NOMO-1 treated with dmso at 0.1 percent for 144 hours (cell line): ENCODE results near the gene KCNQ1OT1.

Experiments
- DNase-seq: peaks from one replicate; lab custom pipeline; 2025; ENCODE audit not compliant: unreplicated experiment; lab: John Stamatoyannopoulos, UW

Gene KCNQ1OT1

DNA sequence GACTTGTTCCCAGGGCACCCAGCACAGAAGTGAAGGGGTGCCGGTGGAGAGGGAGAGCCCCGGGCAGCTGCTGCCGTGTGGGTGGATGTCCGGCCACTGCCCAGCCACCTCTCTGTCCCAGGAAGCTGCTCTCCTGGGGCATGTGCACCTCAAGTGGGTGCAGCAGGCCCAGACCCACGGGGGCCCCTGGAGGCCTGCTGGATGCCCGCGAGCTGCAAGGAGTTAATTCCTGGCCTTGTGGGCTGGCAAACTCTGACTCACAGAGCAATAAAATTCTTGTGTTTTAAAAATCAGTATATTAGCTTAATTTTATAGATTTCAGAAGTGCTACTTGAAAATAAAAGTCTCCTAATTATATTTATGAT, 37.4 kb upstream of the KCNQ1OT1 start:
- DNase-seq: no peak

DNA sequence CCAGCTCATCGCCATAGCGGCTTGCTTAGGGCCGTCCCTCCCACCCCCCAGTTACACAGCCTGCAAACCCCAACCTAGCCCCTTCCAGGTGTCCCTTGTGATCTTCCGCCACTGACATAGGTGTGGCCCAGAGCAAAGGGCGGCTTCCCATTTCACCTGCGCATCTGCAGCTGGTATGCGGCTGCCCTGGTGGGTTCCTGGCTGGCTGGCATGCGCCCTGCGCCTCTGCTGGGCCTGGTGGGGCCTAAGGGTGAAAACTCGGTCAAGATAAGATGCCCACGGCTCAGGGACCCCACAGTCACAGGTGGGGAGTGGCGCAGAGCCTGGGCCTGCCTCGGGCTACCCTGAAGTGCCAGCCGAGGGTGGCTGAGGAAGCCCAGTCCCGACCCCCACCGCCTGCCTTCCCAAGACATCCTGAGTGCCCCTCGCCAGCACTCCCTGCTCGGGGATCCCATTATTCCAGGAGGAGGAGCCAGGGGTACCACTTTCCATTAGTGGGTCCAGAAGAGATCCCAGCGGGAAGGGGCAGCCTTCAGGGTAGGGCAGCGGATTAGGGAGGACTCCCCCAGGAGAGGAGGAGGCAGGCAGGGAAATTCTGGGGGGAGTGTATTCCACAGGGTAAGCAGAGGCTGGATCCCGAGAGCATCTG, 36.9 kb upstream of the KCNQ1OT1 start:
- DNase-seq: no peak

DNA sequence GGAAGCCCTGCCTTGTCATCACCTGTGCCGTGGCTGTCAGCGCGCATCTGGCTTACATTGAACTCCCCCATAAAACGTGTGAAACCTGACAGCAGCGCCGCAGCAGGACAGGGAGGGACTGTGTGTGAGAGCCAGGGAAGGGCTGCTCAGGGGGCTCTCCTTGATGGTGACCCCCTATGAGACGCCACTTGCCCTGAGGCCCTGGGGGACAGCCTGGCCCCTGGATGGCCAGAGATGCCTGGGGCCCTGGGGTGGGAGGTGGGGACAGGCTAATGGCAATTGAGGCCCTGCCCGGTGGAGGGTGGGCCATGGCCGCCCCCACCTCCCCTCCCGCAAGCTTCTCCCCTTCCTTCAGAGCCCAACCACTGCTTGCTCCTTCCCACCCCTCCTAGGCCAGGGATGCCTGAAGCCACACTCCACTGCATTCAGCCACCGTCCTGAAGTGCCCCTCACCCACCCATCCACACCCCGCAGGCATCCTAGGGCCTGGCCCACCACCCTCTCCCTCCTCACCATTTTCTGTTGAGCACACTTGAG, 35.3 kb upstream of the KCNQ1OT1 start:
- DNase-seq: no peak

DNA sequence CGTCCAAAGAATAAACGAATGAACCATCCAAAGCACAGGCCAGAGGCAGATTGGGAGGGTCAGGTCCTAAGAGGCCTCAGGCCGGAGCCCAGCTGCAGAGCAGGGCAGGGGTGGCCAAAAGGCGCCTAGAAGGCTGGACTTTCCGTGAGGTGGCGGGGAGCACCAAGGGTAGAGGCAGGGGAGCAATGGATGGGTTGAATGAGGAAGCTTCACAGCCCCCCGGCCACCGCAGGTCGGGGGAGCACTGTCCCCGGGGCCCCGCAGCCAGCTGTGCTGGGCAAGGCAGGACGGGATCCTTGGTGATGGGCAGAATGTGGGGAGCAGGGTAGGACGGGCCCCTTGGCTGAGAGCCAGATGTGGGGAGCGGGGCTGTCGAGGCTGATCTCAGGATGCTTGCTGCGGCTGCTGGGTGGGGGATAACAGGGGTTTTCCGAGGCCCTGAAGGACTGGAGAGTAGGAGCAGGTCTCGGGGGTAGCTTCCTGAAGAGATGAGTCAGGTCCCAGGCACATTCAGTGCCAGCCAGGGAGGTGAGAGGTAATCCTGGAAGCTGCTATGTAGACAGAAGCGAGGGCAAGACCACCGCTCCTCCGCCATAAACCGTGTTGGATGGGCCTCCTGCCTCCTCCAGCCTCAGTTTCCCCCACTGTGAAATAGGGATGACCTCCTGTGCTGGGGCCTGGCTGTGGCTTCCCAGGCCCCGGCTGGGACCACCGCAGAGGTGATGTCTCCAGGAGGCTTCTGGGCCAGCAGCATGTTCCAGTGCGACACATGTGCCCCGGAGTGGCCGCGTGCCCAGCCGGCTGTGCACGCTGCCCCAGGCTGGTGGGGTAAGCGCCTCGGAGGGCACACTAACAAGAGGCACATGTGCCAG, 34.6 kb upstream of the KCNQ1OT1 start:
- no peak for DNase-seq

DNA sequence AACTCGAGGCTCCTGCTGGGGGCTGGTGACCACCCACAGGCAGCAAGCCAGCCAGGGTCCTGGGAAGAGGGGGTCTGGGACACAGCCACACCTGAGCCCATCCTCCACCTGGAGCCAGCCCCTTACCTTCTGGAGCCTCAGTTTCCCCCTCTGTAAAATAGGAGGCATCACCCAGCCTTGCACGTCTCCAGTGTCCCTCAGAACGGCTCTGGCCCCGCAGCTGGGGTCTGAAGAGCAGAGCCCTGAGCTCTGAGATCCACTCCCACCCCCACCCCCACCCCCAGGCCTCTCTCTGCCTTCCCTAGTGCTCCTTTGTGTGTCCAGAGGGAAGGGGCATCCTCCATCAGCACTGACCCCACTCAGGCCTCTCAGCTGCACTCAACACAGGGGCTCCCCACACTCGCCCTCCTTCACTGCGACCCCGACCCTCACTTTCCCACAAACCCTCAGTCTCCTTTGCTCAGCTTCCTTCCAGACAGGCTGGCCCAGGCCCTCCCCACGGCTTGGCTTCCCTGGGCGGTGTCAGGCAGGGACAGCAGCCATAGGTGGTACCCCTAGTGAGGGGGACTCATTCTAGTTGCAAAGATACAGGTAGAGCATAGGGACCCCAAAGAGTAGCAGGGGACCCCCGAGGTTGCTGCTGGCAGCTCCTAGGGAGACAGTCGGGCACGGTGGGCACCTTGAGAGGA, 33.3 kb upstream of the KCNQ1OT1 start:
- DNase-seq: no peak

DNA sequence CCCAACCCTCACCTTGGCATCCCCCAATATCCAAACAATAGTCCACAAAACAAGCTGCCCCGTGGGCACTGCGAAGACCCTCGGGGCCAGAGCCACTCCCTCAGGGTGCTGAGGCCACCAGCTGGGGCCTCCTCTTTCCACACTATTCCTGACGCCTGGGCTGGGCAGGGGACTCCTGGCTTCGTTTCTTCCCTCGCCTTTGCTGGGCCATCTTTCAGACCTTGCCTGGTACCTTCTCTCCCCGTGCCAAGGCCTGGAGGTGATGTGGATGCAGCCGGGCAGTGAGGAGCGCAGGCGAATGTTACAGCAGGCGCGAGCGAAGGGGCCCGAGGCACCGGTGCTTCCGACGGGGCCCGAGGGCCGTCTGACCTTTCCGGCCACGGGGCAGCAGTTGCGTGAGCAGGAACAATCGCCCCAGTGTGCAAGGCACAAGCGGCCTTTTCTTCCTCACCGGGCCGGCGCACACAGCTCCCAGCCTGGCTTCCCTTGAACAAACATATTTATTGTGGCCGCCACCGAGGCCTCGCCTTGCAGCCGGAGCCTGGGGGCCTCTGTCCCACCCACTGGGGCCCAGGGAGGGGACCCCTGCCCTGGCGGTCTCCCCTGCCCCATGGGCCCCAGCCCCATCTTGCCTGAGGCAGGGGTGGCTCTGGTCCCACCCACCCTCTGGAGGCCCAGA, 32.6 kb upstream of the KCNQ1OT1 start:
- no peak for DNase-seq

DNA sequence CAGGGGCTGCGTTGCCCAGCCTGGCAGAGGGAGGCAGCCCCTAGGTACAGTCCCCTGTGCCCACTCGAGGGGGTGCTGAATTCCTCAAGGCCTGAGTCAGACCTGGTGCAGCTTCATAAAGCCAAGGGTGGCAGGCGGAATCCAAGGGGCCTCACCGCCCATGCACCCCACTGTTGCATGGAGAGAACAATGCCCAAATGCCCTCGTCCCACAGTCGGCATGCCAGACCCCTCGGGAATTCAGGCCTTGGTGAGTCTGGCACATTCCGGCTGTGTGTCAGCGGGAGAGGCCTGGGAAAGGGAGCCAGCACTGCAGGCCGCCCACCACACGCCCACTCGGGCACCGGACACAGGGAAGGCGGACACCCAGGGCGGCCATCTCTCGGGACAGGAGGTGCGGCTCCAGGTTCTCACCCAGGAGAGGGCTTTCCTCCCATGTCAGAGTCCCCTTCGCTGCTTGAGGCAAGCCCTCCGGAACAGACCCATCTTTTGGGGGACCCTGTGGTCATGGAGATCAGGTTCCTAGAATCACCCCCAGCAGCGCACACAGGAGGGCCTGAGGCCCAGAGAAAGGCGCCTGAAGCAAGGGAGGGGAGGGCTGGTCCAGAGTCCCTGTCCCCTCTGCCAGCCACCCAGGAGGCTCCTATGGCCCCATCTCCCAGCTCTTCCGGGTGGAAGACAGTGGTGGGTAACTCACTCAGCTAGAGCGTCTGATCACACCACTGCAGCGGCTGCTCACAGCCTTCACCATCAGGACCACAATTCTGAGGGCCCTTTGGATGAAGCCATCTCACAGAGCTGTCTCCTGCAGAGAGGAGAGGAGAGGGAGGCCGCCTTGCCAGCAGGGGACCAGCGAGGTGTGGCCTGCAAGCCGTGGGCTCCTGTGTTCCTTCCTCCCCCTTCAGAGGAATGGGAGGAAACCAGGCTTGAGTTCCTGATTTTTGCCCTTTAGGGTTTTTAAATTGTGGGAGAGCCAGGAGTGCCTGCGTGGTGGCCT, 31.6 kb upstream of the KCNQ1OT1 start:
- no peak for DNase-seq

DNA sequence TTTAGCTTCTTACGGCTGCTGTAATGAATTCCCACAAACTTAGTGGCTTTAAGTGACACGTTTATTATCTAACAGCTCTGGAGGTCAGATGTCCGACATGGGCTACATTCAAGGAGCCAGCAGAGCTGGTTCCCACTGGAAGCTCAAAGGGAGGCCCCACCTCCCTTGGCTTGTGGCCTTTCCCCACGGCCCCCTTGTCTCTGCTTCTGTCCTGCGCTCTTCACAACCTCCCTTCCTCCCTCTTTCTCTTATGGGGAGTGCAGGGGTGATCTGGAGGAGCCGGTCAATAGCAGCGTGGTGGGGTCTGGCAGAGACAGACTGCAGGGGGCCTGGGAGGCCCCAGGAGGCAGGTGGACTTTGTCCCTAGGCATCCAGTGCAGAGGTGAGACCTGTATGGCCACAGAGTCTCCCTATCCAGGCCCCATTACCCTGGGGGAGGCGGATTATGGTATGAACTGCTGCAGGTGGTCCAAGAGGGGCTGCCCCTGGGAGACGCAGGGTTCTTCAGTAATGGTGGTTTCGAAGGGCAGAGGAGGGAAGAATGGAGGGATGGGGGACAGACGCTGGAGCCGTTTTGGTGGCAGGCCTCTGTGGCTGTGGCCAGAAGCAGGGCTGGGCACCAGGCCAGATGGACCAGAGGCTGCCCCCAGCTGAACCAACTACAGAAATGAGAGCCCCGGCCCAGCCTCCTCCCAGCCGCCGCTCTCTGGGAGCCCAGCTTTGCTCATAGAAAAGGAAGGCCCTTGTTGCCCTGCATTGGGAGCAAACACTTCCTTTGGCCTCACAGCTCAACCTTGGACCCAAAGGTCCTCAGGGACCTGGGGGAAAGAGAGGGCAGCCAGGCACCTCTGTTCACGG, 30.7 kb upstream of the KCNQ1OT1 start:
- no peak for DNase-seq

DNA sequence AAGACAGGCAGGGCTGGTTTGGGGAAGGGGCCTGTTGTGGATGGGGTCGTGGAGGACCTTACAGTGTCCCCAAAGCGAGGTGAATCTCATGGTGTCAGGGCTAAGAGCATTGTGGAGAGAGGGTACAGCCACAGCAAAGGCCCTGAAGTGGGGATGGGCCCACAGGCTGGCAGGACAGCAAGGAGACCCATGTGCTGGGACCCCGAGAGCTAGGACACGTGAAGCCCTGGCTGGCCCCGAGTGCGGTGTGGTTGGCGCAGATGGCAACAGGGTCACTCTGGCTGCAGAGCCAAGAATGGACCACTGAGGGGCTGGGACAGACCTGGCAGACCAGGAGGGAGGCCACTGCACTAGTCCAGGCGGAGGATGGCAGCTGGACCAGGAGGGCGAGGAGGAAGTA, 30.0 kb upstream of the KCNQ1OT1 start:
- DNase-seq: no peak

DNA sequence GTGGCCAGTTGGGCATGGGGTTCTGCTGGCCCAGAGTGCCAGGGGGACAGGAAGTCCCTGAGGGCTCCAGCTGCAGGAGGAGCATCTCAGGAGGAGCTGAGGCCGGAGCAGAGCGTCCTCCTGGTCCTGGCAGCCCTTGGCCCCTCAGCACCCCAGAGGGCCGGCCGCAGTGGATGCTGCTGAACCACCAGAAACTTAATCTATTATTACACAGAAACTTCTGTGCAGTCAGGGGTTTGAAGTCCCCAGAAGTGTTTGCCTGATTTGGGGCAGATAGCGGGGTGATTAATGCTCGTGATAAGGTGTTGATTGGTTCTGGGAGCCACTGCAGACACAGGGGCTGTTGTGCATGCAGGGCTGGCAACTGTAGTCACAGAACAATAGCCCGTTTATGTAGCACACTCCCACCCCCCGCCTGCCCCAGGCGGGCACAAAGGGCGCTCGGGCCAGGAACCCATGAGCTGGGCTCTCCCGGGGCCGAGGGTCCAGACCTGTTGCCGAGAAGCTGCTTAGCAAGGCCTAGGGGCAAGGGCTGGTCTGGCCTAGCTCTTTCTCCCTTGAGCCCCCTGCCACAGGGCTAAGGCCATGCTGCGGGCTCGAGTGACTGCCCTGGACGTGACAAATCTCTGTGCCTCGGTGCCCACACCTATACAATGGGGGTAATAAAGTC, 29.0 kb upstream of the KCNQ1OT1 start:
- no peak for DNase-seq

DNA sequence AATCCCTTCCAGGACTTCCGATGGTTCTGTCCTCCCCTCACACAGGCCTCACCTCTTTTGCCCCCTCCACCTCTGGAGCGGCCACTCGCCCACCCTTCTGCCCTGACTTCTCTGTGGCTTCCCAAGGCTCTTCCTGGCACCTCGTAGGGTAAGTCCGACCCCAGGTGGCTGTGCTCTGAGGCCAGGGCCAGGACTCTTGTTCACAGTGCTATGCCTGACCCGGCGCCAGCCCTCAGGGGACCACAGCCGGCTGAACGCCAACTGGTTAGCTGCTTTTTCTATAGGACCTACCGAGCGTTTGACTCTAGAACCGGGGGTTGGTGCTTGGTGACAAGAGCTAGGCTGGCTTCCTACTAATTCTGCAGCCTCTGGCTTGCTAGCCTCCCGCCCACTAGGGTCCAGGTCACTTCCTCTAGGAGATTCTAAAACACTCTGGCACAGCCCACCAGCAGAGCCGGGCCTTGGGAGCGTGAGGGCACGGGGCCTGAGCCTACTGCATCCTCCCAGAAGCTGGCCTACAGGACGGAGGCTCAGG, 28.4 kb upstream of the KCNQ1OT1 start:
- no peak for DNase-seq

DNA sequence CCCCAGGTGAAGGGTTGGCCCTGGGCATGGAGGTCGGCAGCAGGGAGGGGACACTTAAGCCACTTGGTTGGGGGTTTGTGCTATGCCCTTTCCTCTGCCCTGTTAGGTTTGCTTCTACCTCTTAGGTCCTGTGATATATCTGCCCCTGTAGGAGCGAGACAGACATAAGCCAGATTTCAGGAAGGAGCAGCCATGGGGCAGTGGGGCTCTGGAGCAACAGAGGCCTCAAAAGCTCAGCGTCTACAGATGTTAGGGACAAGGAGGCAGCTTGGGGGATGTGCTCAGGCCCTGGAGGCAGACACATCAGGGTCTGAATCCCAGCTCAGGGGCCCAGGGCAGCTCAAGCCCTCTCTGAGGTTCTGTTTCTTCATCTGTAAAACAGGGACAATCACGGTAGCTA, 27.2 kb upstream of the KCNQ1OT1 start:
- DNase-seq: no peak

DNA sequence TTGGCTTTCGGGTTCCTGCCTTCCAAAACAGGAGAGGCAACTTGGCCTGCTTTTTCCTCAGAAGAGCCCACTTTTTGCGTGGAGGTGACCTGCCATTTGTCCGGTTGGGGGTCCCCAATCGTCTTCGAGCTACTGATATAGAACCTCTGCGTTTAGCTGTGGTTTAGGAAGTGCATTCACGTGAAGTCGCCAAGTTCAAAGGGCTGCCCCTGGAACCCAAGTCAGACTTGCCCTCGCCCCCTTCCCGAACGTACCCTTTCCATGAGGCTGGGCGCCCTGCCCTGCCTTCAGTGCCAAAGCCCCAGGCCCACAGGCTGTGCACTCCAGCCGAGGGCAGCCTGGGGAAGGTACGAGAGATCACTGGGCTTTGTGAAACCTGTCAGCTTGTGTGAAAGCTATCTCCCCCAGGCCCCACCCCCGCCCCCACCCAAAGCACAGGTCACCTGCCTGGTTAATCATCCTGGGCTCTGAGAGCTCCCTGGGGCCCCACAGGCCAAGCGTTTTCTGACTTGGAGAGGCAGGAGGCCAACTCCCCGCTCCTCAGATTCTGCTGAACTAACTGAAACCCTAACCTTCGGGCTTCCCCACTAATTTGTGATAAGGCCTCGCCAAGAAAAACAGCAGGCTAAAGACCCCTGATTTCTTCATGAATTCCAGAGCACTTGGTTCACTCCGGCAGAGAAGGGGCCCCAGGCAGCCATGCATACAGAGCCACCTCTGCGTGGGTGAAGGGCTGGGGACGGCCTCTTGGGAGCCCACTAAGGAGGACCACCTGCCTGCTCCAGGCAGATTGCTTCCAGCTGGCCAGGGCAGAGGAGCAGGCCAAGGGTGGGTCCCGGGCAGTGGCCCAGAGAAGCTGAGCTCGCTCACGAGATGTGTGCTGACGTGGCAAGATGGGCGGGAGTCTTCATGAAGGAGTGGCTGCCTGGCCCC, 25.8 kb upstream of the KCNQ1OT1 start:
- no peak for DNase-seq

DNA sequence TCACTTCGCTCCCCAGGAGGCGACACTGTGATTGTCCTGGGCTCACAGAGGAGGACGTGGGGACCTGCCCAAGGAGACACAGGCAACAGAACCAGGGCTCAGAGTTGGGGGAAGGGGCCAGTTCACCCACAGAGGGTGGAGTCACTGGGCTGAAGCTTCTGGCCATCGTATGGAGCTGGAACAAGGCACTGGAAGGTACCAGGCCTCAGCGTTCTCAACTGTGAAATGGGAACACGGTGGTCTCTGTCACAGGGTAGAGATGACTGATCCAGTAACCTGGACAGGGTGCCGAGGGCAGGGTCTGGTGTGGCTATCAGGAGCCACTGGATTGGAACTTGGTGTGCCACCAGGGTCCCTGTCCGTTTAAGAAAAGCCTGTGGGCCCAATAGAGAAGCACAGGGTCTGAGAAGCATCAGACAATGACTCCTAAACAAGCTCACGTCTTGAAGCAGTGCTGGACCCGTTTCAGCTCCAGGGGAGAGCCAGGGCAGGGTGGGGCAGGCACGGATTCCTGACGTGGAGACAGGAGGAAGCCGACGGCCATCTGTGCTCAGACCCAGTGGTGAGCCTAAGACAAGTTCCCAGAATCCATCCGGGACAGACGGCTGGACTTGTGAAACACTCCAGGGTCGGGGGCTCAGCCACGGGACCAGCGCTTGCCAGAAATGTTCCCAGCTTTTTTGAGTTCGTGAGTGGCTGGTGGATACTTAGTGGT, 25.0 kb upstream of the KCNQ1OT1 start:
- no peak for DNase-seq

DNA sequence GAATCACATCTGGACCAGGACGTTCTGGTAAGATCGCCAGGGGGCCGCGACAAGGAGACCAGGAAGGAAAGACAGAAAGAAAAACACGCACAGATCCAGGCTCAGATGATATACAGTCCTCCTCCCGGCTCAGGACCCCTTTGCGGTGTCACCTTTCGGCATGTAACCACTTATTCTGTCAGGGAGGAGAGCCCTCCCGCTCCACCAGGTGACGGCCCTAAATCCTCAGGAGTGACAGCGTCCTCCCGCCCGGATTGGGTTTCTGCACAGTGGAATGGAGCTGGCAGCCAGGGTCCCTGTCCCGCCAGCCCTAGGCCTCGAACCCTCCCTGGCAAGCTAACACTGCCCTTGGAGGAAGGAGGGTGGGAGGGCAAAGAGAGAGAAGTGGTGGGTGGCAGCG, 24.3 kb upstream of the KCNQ1OT1 start:
- no peak for DNase-seq

DNA sequence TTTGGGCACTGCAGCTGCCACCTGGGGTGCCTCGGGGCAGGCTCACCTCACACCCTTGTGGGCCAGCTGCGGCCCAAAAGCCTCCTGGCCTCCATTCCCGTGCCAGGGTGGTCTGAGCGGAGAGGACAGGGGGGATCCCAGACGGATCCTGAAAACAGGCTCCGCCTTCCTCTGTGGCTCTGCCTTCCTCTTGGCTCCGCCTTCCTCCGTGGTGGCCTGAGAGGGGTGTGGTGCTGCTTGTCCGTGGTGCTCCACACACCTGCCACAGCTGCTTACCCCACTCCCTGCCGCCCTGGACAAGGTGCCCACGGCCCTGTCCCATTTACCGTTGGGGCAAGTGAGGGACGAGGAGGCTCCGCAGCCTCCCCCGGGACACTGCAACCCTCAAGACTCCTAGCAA, 23.2 kb upstream of the KCNQ1OT1 start:
- DNase-seq: no peak
